ENCODE data around the gene LETM1. TPM values are rescaled to one million over a fixed set of nuclear protein-coding genes. Genes with fewer than 3 reads are reported as not detected.

LETM1 gene
- total and polyA plus RNA-seq, 2 donors (not counting 1 experiment from before 2014, with no cell fraction given), result 28.5 to 45.1 TPM

- H3K9me3 Mint-ChIP-seq (ENCODE audit: insufficient read depth), result no peaks in the 10 kb centered on the region
- H3K36me3 ChIP-seq (replicated peaks in 1 of 2; ENCODE audit: control extremely low read depth in 1 of 2, control insufficient read depth in 1 of 2, extremely low read depth in 1 of 2, insufficient read depth in 2 of 2, low read length in 1 of 2), result peaks cover 0 to 9% of the 10 kb centered on the region in 2 experiments
- H3K27me3 ChIP-seq (replicated peaks in 1 of 4; ENCODE audit: control extremely low read depth in 1 of 4, control insufficient read depth in 3 of 4, insufficient read depth in 4 of 4, low read length in 3 of 4), result no peaks in the 10 kb centered on the region
- peak overlapping the region; percentile 39 for H3K4me3 Mint-ChIP-seq
- H3K9me3 ChIP-seq (ENCODE audit: control extremely low read depth in 1 of 3, control insufficient read depth in 2 of 3, insufficient read depth in 1 of 3, low read length in 2 of 3), result no peaks in the 10 kb centered on the region
- no peak overlapping the region for H3K9ac ChIP-seq (ENCODE audit: low read length)
- ATAC-seq (ENCODE audit: low read depth) (no peak), DNase-seq (no peak)
- peaks cover 12% of the 10 kb centered on the region for H4K20me1 ChIP-seq (ENCODE audit: control insufficient read depth, insufficient read depth, low read length, poor library complexity, severe bottlenecking)
- H2AFZ ChIP-seq (ENCODE audit: insufficient read depth, low read depth, low read length, poor library complexity, severe bottlenecking), result no peak overlapping the region
- no peak overlapping the region for H3K4me3 ChIP-seq (ENCODE audit: control extremely low read depth in 1 of 5, extremely low read depth in 1 of 5, insufficient read depth in 1 of 5, low read depth in 2 of 5, low read length in 4 of 5)
- no peaks in the 10 kb centered on the region for H3K27me3 Mint-ChIP-seq
- H3K4me2 ChIP-seq (replicated peaks; ENCODE audit: low read depth, low read length, poor library complexity, severe bottlenecking), result no peak overlapping the region
- TF ChIP-seq CTCF (IDR thresholded peaks at IDR 0.05) (no peak), EZH2 (IDR thresholded peaks at IDR 0.05; ENCODE audit: borderline replicate concordance, insufficient read depth, low read depth, low read length, poor library complexity, severe bottlenecking) (no peak)
- intact Hi-C loops (cut with micrococcal nuclease), result no loop called here
- peaks cover 28% of the 10 kb centered on the region for H3K4me1 Mint-ChIP-seq
- CTCF ChIA-PET, result interaction anchor here (1.5 kb wide), 1 partner anchor 46 kb away, joined by 3 read pairs; no protein-coding TSS in a partner anchor
- 97% methylated on average over 5 of the region's 9 CpGs for WGBS (ENCODE audit: insufficient coverage)
- no peak overlapping the region for H3K27ac ChIP-seq (ENCODE audit: low read length in 2 of 2)
- H3K79me2 ChIP-seq (ENCODE audit: control insufficient read depth, insufficient read depth, low read length), result peaks cover 61% of the 10 kb centered on the region
- no peak overlapping the region for H3K27ac Mint-ChIP-seq
- POLR2A ChIA-PET, result interaction anchor here (0.6 kb wide), 1 partner anchor 36 kb away, joined by 5 read pairs; no protein-coding TSS in a partner anchor
- peaks cover 15 to 19% of the 10 kb centered on the region in 2 donors for H3K4me1 ChIP-seq (ENCODE audit: control insufficient read depth in 2 of 2, insufficient read depth in 2 of 2, low read length in 2 of 2)
Measured at GRCh38 chr4:1852904-1853623, 2.9 kb downstream of the LETM1 start.
